Measurements from ENCODE around the gene ANO8. TPM values are rescaled to one million over a fixed set of nuclear protein-coding genes. Genes with fewer than 3 reads are reported as not detected.
A peak's percentile ranks its signal among the peaks of the same experiment; 100 is the strongest.

ANO8 gene
- polyA plus RNA-seq, 1 of the 3 experiments (the other 2 are of a cell fraction): 7.8 TPM

DNA sequence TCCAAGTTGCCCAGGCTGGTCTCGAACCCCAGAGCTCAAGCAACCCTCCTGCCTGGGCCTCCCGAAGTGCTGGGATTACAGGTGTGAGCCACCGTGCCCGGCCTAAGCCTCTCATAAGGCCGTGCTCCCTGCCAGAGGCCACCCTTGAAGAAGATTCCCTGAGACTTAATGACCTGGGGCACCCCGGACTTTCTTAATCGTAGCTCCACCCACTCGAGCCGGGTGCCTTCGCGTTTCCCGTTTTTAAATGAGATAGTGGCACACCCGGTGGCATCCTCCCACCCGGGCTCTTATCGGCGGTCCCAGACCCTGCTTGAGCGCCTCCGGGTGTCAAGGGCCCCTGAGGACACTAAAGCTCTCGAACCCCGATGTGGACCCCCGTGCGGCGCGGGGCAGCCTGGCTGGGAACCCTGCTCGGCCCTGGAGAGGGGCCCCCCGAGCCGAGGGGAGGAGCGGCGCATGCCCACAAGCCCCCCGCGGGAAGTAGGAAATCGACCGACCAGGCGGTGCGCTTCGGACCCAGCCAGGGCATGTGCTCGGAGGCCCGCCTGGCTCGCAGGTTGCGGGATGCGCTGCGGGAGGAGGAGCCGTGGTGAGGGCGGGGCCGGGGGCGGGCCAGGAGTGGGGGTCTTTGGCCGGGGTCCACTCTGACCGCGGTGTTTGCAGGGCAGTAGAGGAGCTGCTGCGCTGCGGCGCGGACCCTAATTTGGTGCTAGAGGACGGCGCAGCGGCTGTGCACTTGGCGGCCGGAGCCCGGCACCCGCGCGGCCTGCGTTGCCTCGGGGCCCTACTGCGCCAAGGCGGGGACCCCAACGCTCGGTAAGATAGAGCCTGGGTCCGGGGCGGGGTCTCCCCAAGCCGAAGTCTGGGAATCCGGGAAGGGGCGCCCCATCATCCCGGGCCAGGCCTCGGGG lies 53.0 kb downstream of the ANO8 start, which contains the start of gene ANKLE1:
Gene ANKLE1, plus strand, starts transcription at position 511 of the 914 bp plus-strand sequence. Its CDS starts 20 bp downstream, at position 531.
- H3K27me3 ChIP-seq (ENCODE audit: insufficient read depth): no peaks in the 10 kb centered on the region
- H3F3A ChIP-seq (replicated peaks; ENCODE audit: insufficient read depth): peaks cover 19% of the 10 kb centered on the region
- peak within 1 kb of the TSS; percentile 36 to 62 for H3K4me3 ChIP-seq (ENCODE audit: low read depth in 2 of 2, low read length in 1 of 2)
- H3K27ac ChIP-seq (ENCODE audit: low read depth in 2 of 2, low read length in 1 of 2): peak within 1 kb of the TSS in 1 of 2 experiments; percentile 17; a peak in 1 of 4 replicates
- H3K9me2 ChIP-seq: no peaks in the 10 kb centered on the region
- H3K9ac ChIP-seq: no peak within 1 kb of the TSS
- H3K36me3 ChIP-seq (replicated peaks in 1 of 2; ENCODE audit: control insufficient read depth in 1 of 2, insufficient read depth in 2 of 2, low read length in 1 of 2): peaks cover 0 to 3% of the 10 kb centered on the region in 2 experiments
- CTCF ChIA-PET: interaction anchor here (0.6 to 4.6 kb wide), 25 partner anchors 10 to 509 kb away, joined by 3 to 35 read pairs (median 5); partner anchors contain the start of genes MRPL34 and USE1
- 28% methylated on average over 32 of the region's 75 CpGs for WGBS (ENCODE audit: low lambda C conversion rate)
- peak within 1 kb of the TSS; percentile 93 for H3K4me2 ChIP-seq
- no peaks in the 10 kb centered on the region for H3K9me3 ChIP-seq
- H4K20me1 ChIP-seq (ENCODE audit: insufficient read depth): no peaks in the 10 kb centered on the region
- H3K79me2 ChIP-seq (ENCODE audit: insufficient read depth): no peaks in the 10 kb centered on the region
- H2AFZ ChIP-seq (ENCODE audit: low read depth): peak within 1 kb of the TSS; percentile 86
- peaks cover 0 to 2% of the 10 kb centered on the region in 2 experiments; a peak in 1 of 4 replicates for H3K4me1 ChIP-seq (ENCODE audit: control insufficient read depth in 1 of 2, insufficient read depth in 2 of 2, low read depth in 1 of 2, low read length in 1 of 2)
- POLR2A ChIA-PET: interaction anchor here (0.6 to 3.5 kb wide), 6 partner anchors 11 to 67 kb away, joined by 3 to 16 read pairs (median 4); partner anchors contain the start of genes BABAM1 and USE1
- TF ChIP-seq TEAD4 (IDR thresholded peaks at IDR 0.05; ENCODE audit: borderline replicate concordance, insufficient read depth): no peak
- TF ChIP-seq USF2 (IDR thresholded peaks at IDR 0.05; ENCODE audit: borderline replicate concordance, low read depth, low read length): no peak
- no peak for TF ChIP-seq SMC3 (IDR thresholded peaks at IDR 0.05; ENCODE audit: low read depth, low read length)
- no peak for TF ChIP-seq MEF2A (IDR thresholded peaks at IDR 0.05; ENCODE audit: borderline replicate concordance, low read depth)
- TF ChIP-seq RFX5 (IDR thresholded peaks at IDR 0.05; ENCODE audit: low read length): no peak
- TF ChIP-seq MAX (IDR thresholded peaks at IDR 0.05; ENCODE audit: low read depth): peak; percentile 97
- 0 out of 2 replicates have a peak, but pooled peaks have one; percentile 29 for TF ChIP-seq SIN3A (IDR thresholded peaks at IDR 0.05; ENCODE audit: borderline replicate concordance, low read depth, low read length)
- peak; percentile 96 for TF ChIP-seq MXI1 (IDR thresholded peaks at IDR 0.05; ENCODE audit: low read depth, low read length)
- peak; percentile 61 for TF ChIP-seq NRF1 (IDR thresholded peaks at IDR 0.05; ENCODE audit: low read depth, low read length)
- DNase-seq: peak; percentile 95

DNA sequence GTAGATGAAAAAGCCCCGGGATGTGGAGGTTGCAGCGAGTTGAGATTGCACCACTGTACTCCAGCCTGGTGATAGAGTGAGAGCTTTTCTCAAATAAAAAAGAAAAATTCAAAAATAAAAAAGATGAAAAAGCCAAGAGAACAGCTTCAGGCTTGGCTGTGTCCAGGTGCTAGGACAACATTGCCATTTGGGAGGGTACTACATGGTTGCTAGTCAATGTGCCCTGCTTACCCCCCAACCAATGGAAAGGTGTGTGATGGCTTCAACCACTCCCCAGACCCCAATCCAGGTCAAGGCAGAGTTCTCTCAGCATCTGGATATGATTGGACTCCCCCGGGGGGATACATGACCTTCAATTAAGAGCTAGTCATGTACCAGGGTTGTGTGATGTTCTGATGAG lies 55.2 kb downstream of the ANO8 start:
- Histone ChIP-seq H3K4me2 (no peak overlapping the region), H3K27me3 (ENCODE audit: insufficient read depth) (no peaks in the 10 kb centered on the region), H3K27ac (ENCODE audit: low read depth in 2 of 2, low read length in 1 of 2) (no peak overlapping the region), H3F3A (replicated peaks; ENCODE audit: insufficient read depth) (peaks cover 19% of the 10 kb centered on the region), H2AFZ (ENCODE audit: low read depth) (no peak overlapping the region), H3K4me3 (ENCODE audit: low read depth in 2 of 2, low read length in 1 of 2) (no peak overlapping the region), H3K36me3 (replicated peaks in 1 of 2; ENCODE audit: control insufficient read depth in 1 of 2, insufficient read depth in 2 of 2, low read length in 1 of 2) (peaks cover 8 to 13% of the 10 kb centered on the region in 2 experiments), H3K4me1 (ENCODE audit: control insufficient read depth in 1 of 2, insufficient read depth in 2 of 2, low read depth in 1 of 2, low read length in 1 of 2) (peaks cover 0 to 2% of the 10 kb centered on the region in 2 experiments; a peak in 1 of 4 replicates), H3K79me2 (ENCODE audit: insufficient read depth) (no peaks in the 10 kb centered on the region), H3K9ac (no peak overlapping the region), H3K9me3 (no peaks in the 10 kb centered on the region), H4K20me1 (ENCODE audit: insufficient read depth) (no peaks in the 10 kb centered on the region), H3K9me2 (no peaks in the 10 kb centered on the region)
- TF ChIP-seq CHD2 (IDR thresholded peaks at IDR 0.05; ENCODE audit: low read length, partially characterized antibody) (no peak), JUND (IDR thresholded peaks at IDR 0.05) (no peak)
- 65% methylated on average over 3 of the region's 3 CpGs for WGBS (ENCODE audit: low lambda C conversion rate)
- ChIA-PET CTCF (interaction anchor here (0.6 to 3.0 kb wide), 3 partner anchors 12 to 73 kb away, joined by 3 to 11 read pairs (median 4); partner anchors contain the start of gene BABAM1), POLR2A (interaction anchor here (1.2 to 3.5 kb wide), 3 partner anchors 12 to 64 kb away, joined by 3 to 16 read pairs (median 4); partner anchors contain the start of genes BABAM1 and USE1)
- DNase-seq: peak; percentile 51

All from SK-N-SH (cell line).